HL-60 (cell line): ENCODE results near the gene DDX17.

Source experiments
- CTCF ChIP-seq: IDR thresholded peaks from one replicate; pipeline ENCODE4 v1.5.1; 2011; ENCODE audit warnings: low read length, control low read depth, inconsistent platforms; ENCODE audit not compliant: insufficient read depth
- POLR2AphosphoS5 ChIP-seq: IDR thresholded peaks from 2 replicates; pipeline ENCODE4 v1.6.1; 2012; ENCODE audit warnings: low read depth
- TF ChIP-seq, protein P1 (sequence below): IDR thresholded peaks from 2 replicates; pipeline ENCODE4 v1.6.1; 2012; ENCODE audit warnings: low read depth; ENCODE audit not compliant: insufficient replicate concordance

DNA sequence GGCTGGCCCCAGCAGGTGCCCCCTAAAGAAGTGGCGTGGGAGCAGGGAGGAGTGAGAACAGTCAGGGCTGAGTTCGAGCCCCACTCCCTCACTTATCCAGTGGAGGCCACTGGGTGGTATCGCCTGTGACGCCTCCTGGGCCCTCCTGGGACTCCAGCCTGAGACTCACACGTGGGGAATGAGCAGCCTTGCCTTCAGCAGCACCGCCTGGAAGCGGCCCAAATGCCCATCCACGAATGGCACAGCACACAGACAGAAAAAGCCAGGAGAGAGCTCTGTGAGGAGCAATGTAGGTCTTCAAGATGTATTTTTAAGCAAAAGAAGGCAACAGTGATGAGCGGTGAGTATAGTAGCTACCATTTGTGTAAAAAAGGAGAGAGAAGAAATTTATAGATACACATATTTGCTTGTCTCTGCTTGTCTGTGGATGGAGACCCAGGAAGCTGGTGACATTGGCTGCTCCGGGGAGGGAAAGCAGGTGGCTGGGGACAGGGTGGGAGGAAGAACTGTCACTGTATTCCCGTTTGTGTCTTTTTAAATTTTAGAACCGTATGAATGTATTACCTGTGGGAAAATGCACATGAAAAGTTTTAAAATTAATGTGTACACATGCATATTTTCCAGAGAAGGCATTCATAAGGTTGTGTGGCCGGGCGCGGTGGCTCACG lies 64.4 kb downstream of the DDX17 start:
- TF ChIP-seq POLR2AphosphoS5 (no peak), CTCF (no peak)
- TF ChIP-seq, protein P1, sequence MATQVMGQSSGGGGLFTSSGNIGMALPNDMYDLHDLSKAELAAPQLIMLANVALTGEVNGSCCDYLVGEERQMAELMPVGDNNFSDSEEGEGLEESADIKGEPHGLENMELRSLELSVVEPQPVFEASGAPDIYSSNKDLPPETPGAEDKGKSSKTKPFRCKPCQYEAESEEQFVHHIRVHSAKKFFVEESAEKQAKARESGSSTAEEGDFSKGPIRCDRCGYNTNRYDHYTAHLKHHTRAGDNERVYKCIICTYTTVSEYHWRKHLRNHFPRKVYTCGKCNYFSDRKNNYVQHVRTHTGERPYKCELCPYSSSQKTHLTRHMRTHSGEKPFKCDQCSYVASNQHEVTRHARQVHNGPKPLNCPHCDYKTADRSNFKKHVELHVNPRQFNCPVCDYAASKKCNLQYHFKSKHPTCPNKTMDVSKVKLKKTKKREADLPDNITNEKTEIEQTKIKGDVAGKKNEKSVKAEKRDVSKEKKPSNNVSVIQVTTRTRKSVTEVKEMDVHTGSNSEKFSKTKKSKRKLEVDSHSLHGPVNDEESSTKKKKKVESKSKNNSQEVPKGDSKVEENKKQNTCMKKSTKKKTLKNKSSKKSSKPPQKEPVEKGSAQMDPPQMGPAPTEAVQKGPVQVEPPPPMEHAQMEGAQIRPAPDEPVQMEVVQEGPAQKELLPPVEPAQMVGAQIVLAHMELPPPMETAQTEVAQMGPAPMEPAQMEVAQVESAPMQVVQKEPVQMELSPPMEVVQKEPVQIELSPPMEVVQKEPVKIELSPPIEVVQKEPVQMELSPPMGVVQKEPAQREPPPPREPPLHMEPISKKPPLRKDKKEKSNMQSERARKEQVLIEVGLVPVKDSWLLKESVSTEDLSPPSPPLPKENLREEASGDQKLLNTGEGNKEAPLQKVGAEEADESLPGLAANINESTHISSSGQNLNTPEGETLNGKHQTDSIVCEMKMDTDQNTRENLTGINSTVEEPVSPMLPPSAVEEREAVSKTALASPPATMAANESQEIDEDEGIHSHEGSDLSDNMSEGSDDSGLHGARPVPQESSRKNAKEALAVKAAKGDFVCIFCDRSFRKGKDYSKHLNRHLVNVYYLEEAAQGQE: no peak
